HK-2 (cell line): ENCODE data around the gene NAGS.
"Not testable (repeated sequence)": the region's sequence is repeated elsewhere in the genome, so short reads cannot be mapped to it uniquely, and the experiment has no call there.

Experiments used
- DNase-seq: peaks from one replicate; pipeline ENCODE4 v3.0.0-alpha.2; 2018; ENCODE audit not compliant: unreplicated experiment

Gene NAGS

DNA sequence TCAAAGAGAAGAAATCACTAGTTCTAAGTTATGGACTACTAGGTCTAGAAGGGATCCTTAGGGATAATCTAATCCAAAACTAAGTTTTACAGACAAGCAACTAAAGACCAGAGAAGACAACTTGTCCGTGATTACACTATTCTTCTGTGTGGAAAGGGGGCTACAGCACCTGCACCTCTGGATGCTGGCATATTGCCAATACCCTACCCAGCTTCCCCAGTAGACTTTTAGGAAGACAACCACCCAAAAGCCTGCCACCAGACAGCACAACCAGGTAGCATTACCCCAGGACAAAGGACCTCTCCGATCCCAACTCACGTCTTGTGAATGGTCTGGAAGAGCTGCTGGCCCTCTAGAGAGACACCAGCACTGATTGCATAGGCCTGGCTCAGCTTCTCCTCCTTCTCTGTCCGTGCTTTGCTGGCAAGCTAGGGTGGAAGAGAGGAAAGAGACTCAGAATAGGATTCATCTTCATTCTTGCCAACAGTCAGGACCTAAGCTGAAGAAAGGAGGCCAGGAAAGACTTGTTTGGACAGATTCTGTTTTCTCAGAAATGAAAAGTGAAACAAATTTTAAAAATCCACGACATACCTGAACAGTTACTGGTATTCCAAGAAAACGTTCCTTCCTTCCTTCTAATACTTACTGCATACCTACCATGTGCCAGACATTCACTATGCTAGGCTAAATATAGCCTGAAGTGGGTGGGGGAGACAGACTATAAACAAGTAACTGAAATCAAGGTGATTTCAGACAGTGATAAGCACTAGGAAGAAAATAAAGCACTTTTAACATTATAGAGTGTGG is 35.6 kb downstream of the NAGS start:
- no peak for DNase-seq

DNA sequence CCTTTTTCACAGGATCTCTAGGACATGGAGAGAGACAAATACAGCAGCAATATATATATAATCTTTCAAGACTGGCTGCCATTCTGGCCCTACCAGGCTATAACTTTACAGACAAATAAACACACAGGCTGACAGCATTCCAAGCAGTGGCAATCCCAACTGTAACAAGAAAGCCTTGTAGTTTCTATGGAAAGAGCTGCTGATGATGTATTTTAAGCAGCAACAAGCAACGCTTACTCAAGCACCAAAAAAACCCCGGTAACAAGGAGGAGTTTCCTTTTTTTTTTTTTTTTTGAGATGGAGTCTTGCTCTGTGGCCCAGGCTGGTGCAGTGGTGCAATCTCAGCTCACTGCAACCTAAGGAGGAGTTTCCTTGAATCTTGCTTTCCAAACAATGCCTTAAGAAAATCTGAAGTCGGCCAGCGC is 38.9 kb downstream of the NAGS start:
- no peak for DNase-seq

DNA sequence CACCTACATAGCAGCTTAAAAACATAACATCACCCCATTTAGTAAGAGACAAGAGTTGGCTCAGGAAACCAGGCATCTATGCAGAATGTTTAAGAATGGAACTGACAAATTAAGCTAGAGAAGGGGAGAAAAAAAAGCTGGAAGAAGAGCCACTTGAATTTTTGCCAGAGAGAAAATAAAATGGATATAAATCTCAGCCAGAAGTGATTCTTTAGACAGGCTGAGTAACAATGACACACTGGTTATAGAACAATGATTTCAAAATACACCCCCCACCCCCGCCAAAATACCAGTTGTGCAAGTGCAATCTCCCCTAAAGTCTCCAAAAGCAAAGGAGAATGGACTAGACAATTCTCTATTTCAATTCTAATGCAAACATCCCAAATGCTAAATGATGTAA is 39.6 kb downstream of the NAGS start:
- DNase-seq: no peak

DNA sequence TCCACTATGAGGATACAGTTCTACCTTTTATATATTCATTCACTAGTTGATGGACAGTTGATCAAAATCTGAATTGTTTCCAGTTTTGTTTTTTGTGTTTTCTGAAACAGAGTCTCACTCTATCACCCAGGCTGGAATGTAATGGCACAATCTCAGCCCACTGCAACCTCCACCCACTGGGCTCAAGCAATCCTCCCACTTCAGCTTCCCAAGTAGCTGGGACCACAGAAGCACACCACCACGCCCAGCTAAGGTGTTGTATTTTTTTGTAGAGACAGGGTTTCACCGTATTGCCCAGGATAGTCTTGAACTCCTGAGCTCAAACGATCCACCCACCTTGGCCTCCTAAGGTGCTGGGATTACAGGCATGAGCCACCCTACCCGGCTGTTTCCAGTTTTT is 41.1 kb downstream of the NAGS start:
- no peak for DNase-seq

DNA sequence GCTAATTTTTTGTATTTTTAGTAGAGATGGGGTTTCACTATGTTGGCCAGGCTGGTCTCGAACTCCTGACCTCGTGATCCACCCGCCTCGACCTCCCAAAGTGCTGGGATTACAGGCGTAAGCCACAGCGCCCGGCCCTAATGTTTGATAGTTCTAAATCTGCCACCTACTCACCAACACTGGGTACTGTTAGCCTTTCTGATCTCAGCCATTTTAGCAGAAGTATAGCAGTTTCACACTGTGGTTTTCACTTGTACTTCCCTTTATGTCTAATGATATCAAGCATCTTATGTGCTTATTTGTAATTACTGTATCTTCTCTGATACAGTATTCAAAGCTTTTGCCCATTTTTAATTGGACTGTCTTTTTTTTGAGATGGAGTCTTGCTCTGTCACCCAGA is 42.5 kb downstream of the NAGS start:
- not testable (repeated sequence) for DNase-seq

- DNase-seq: no peak
Observed at GRCh38 chr17:44049294-44050060, 45.1 kb downstream of the NAGS start.

DNA sequence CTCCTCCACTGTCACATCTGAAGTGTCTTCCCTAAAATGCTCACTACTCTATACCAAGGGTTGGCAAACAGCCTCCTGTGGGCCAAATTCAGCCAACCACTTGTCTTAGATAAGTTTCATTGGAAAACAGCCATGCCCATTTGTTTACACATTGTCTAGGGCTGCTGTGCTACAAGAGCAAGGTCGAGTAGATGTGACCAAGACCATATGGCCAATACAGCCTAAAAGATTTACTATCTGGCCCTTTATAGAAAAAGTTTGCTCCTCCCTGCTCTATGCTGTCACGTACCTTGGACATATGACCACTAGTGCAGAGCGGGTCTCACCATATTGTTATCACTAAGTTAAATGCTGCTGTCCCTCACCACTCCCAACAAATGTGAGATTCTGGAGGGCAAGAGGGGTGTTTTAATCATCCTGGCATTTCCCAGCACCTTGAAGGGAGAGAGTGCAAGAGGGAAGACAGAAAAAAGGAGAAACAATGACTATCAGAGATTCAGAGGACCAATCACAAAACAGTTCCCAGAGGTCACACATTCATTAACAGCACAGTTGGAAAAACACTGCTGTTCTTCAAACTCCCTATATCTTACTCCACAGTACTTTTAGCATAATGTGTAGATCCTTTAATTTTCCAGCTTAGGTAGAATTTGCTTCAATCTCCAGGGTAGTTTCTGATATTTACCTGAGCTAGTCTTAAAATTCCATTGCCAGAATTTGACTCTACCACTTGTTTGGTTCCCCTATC is 48.9 kb downstream of the NAGS start:
- no peak for DNase-seq
